H9 (cell line): ENCODE data around the gene DISC1. TPM values are rescaled to one million over a fixed set of nuclear protein-coding genes. Genes with fewer than 3 reads are reported as not detected.

Source experiments
- DNase-seq: peaks from one replicate; pipeline ENCODE4 v3.0.0-alpha.2; 2017
- H2AFZ ChIP-seq: one replicate; pipeline ENCODE4 v1.6.1; 2013; ENCODE audit warnings: mild to moderate bottlenecking, low read length, control low read depth, moderate library complexity
- H2AK5ac ChIP-seq: 2 replicates; pipeline ENCODE4 v1.6.1; 2013; ENCODE audit warnings: low read length, control low read depth, mixed read lengths; ENCODE audit not compliant: insufficient read length
- H2BK120ac ChIP-seq: one replicate; pipeline ENCODE4 v1.6.1; 2013; ENCODE audit warnings: low read depth, mild to moderate bottlenecking, low read length, control low read depth, inconsistent platforms; ENCODE audit not compliant: poor library complexity, severe bottlenecking
- H2BK12ac ChIP-seq: 2 replicates; pipeline ENCODE4 v1.6.1; 2013; ENCODE audit warnings: low read length, control low read depth, mixed read lengths, low read depth; ENCODE audit not compliant: insufficient read length
- H2BK15ac ChIP-seq: 2 replicates; pipeline ENCODE4 v1.6.1; 2013; ENCODE audit warnings: low read depth, low read length, control low read depth
- H2BK20ac ChIP-seq: one replicate; pipeline ENCODE4 v1.6.1; 2013; ENCODE audit warnings: low read depth, mild to moderate bottlenecking, low read length, control low read depth, inconsistent platforms; ENCODE audit not compliant: poor library complexity, severe bottlenecking
- H2BK5ac ChIP-seq: 2 replicates; pipeline ENCODE4 v1.6.1; 2013; ENCODE audit warnings: low read length, control low read depth, mixed read lengths; ENCODE audit not compliant: insufficient read length
- H3K14ac ChIP-seq: 2 replicates; pipeline ENCODE4 v1.6.1; 2013; ENCODE audit warnings: low read length, control low read depth; ENCODE audit not compliant: insufficient read depth
- H3K18ac ChIP-seq: 2 replicates; pipeline ENCODE4 v1.6.1; 2013; ENCODE audit warnings: low read depth, mild to moderate bottlenecking, mixed read lengths, low read length, control low read depth; ENCODE audit not compliant: insufficient read length
- H3K23ac ChIP-seq: 2 replicates; pipeline ENCODE4 v1.6.1; 2013; ENCODE audit warnings: low read length, control low read depth, mixed read lengths, low read depth; ENCODE audit not compliant: insufficient read length
- H3K23me2 ChIP-seq: 2 replicates; pipeline ENCODE4 v1.6.1; 2013; ENCODE audit warnings: low read depth, mild to moderate bottlenecking, mixed read lengths, low read length, control low read depth; ENCODE audit not compliant: insufficient read length, poor library complexity, severe bottlenecking
- H3K27ac ChIP-seq: 2 replicates; pipeline ENCODE4 v1.5.1; 2013; ENCODE audit warnings: low read length, control low read depth, mixed read lengths, low read depth; ENCODE audit not compliant: insufficient read length
- H3K27me3 ChIP-seq: 2 replicates; pipeline ENCODE4 v1.6.1; 2013; ENCODE audit warnings: low read length, control low read depth, inconsistent platforms; ENCODE audit not compliant: insufficient read depth
- H3K4ac ChIP-seq: 2 replicates; pipeline ENCODE4 v1.6.1; 2013; ENCODE audit warnings: low read depth, mild to moderate bottlenecking, control low read depth, inconsistent platforms, low read length, moderate library complexity
- H3K4me1 ChIP-seq: 2 replicates; pipeline ENCODE4 v1.6.1; 2013; ENCODE audit warnings: low read length, control low read depth, inconsistent platforms; ENCODE audit not compliant: insufficient read depth
- H3K4me2 ChIP-seq: 2 replicates; pipeline ENCODE4 v1.6.1; 2013; ENCODE audit warnings: low read length, control low read depth, mixed read lengths; ENCODE audit not compliant: insufficient read length, insufficient read depth
- H3K56ac ChIP-seq: 2 replicates; pipeline ENCODE4 v1.6.1; 2013; ENCODE audit warnings: low read depth, mild to moderate bottlenecking, mixed read lengths, low read length, control low read depth; ENCODE audit not compliant: insufficient read length
- H3K79me1 ChIP-seq: 2 replicates; pipeline ENCODE4 v1.6.1; 2013; ENCODE audit warnings: low read depth, mild to moderate bottlenecking, moderate library complexity, low read length, control low read depth, inconsistent platforms; ENCODE audit not compliant: insufficient read depth, poor library complexity, severe bottlenecking
- H3K79me2 ChIP-seq: 2 replicates; pipeline ENCODE4 v1.6.1; 2013; ENCODE audit warnings: low read length, control low read depth, inconsistent platforms; ENCODE audit not compliant: insufficient read depth
- H3K9ac ChIP-seq: 2 replicates; pipeline ENCODE4 v1.6.1; 2013; ENCODE audit warnings: low read length, control low read depth, mixed read lengths; ENCODE audit not compliant: insufficient read length; ENCODE audit errors: extremely low read depth
- H3K9me3 ChIP-seq: one replicate; pipeline ENCODE4 v1.6.1; 2013; ENCODE audit warnings: low read depth, low read length, inconsistent platforms; ENCODE audit not compliant: control insufficient read depth
- H3T11ph ChIP-seq: one replicate; pipeline ENCODE4 v1.6.1; 2013; ENCODE audit warnings: mild to moderate bottlenecking, low read length, control low read depth, inconsistent platforms
- H4K20me1 ChIP-seq: one replicate; pipeline ENCODE4 v1.6.1; 2013; ENCODE audit not compliant: control insufficient read depth, insufficient read length, insufficient read depth
- H4K5ac ChIP-seq: 2 replicates; pipeline ENCODE4 v1.6.1; 2013; ENCODE audit warnings: low read depth, mild to moderate bottlenecking, mixed read lengths, low read length, control low read depth; ENCODE audit not compliant: insufficient read length
- H4K8ac ChIP-seq: replicated peaks from 2 replicates; pipeline ENCODE4 v1.6.1; 2013; ENCODE audit warnings: low read length, control low read depth, mixed read lengths, low read depth; ENCODE audit not compliant: insufficient read length
- H4K91ac ChIP-seq: 2 replicates; pipeline ENCODE4 v1.6.1; 2013; ENCODE audit warnings: low read depth, mild to moderate bottlenecking, moderate library complexity, mixed read lengths, low read length, control low read depth; ENCODE audit not compliant: insufficient read length
- H3K27ac Mint-ChIP-seq, 3 experiments: 2 replicates in 2 of 3; 3 replicates in 1 of 3; pipeline ENCODE4 v1.8.0; 2020 to 2021; ENCODE audit warnings: mixed read lengths in 3 of 3, mild to moderate bottlenecking in 1 of 3, moderate library complexity in 1 of 3
- H3K27me3 Mint-ChIP-seq: 2 replicates; pipeline ENCODE4 v1.8.0; 2021; ENCODE audit warnings: low read depth, mild to moderate bottlenecking, moderate library complexity, mixed read lengths
- H3K36me3 Mint-ChIP-seq, 3 experiments: 2 replicates in 2 of 3; 3 replicates in 1 of 3; pipeline ENCODE4 v1.8.0; 2020 to 2021; ENCODE audit warnings: low read depth in 3 of 3, mixed read lengths in 3 of 3; ENCODE audit not compliant: insufficient read depth in 1 of 3
- H3K4me1 Mint-ChIP-seq, 2 experiments: 2 replicates each; pipeline ENCODE4 v1.8.0; 2020; ENCODE audit warnings: mixed read lengths in 2 of 2
- H3K4me3 Mint-ChIP-seq, 2 experiments: 2 replicates in 1 of 2; 3 replicates in 1 of 2; pipeline ENCODE4 v1.8.0; 2020 to 2021; ENCODE audit warnings: mild to moderate bottlenecking in 2 of 2, mixed read lengths in 2 of 2, moderate library complexity in 1 of 2
- H3K9me3 Mint-ChIP-seq, 2 experiments: 2 replicates in 1 of 2; 3 replicates in 1 of 2; pipeline ENCODE4 v1.8.0; 2020; ENCODE audit warnings: mild to moderate bottlenecking in 2 of 2, mixed read lengths in 2 of 2, moderate library complexity in 1 of 2
- WGBS: extraction: QIAGEN DNeasy Blood & Tissue Kit; methylation state at CpG from one replicate; pipeline ENCODE4 v1.1.7; 2013; ENCODE audit warnings: missing lambda C conversion rate, low lambda C conversion rate, mixed read lengths; ENCODE audit not compliant: insufficient read length; ENCODE audit errors: extremely low coverage; 5-methylcytosine and 5-hydroxymethylcytosine counted together
- total RNA-seq: library from RNA; stranded (reverse); gene quantifications from 2 replicates; pipeline ENCODE4 v1.2.1, GENCODE V29; 2021
- TF ChIP-seq, protein P1 (sequence below): fragments of 200-600 bp; sonication (generic); conservative IDR thresholded peaks from 3 replicates; pipeline ENCODE4 v1.8.0; 2021; ENCODE audit warnings: antibody characterized with exemption, mild to moderate bottlenecking

The DISC1 gene
- total RNA-seq, 1 experiment from 2014 or later, result 2.5 TPM

DNA sequence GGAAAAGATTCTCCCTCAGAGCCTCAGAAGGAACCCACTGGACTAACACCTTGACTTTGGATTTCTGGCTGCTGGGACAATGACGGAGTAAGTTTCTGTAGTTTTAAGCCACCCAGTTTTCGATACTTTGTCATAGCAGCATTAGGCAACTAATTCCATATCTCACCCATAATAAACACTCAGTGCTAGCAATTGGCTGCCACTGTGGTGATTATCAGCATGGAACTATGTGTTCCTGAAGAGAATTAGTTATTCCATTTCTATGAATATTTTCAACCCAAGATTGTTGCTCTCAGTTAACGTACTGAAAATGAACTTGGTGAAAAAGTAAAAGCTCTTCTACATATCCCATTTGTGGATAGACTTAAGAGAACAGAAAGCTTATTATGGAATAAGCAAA, 299.3 kb downstream of the DISC1 start:
- Histone ChIP-seq H2AK5ac (no peak overlapping the region), H4K5ac (no peak overlapping the region), H4K91ac (no peak overlapping the region), H3K79me1 (no peaks in the 10 kb centered on the region), H2BK15ac (no peak overlapping the region), H3K9ac (no peak overlapping the region), H3K23me2 (no peaks in the 10 kb centered on the region), H3K79me2 (no peaks in the 10 kb centered on the region), H3T11ph (no peak overlapping the region), H3K27me3 (no peaks in the 10 kb centered on the region), H3K4ac (no peak overlapping the region), H2AFZ (no peak overlapping the region), H3K56ac (no peak overlapping the region), H2BK120ac (no peak overlapping the region), H3K18ac (no peak overlapping the region), H3K23ac (no peak overlapping the region), H4K8ac (no peak overlapping the region), H2BK5ac (no peak overlapping the region), H4K20me1 (no peaks in the 10 kb centered on the region), H3K4me1 (no peaks in the 10 kb centered on the region; the same call in 1 of the 2 replicates), H3K14ac (no peak overlapping the region), H2BK12ac (no peak overlapping the region), H3K9me3 (no peaks in the 10 kb centered on the region), H2BK20ac (no peak overlapping the region), H3K27ac (no peak overlapping the region), H3K4me2 (no peak overlapping the region)
- no peak overlapping the region for H3K4me3 Mint-ChIP-seq
- DNase-seq, result no peak
- TF ChIP-seq, protein P1, sequence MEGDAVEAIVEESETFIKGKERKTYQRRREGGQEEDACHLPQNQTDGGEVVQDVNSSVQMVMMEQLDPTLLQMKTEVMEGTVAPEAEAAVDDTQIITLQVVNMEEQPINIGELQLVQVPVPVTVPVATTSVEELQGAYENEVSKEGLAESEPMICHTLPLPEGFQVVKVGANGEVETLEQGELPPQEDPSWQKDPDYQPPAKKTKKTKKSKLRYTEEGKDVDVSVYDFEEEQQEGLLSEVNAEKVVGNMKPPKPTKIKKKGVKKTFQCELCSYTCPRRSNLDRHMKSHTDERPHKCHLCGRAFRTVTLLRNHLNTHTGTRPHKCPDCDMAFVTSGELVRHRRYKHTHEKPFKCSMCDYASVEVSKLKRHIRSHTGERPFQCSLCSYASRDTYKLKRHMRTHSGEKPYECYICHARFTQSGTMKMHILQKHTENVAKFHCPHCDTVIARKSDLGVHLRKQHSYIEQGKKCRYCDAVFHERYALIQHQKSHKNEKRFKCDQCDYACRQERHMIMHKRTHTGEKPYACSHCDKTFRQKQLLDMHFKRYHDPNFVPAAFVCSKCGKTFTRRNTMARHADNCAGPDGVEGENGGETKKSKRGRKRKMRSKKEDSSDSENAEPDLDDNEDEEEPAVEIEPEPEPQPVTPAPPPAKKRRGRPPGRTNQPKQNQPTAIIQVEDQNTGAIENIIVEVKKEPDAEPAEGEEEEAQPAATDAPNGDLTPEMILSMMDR, result no peak
- H3K36me3 Mint-ChIP-seq, result no peaks in the 10 kb centered on the region
- H3K27me3 Mint-ChIP-seq, result peaks cover 24% of the 10 kb centered on the region
- H3K9me3 Mint-ChIP-seq, result no peaks in the 10 kb centered on the region
- no peak overlapping the region for H3K27ac Mint-ChIP-seq
- peaks cover 16 to 24% of the 10 kb centered on the region in 2 experiments for H3K4me1 Mint-ChIP-seq
- no CpG with 5 or more reads among the region's 3 CpGs for WGBS
